Stimulated activated naive CD8-positive, alpha-beta T cell treated with anti-CD3 and anti-CD28 coated beads, Interleukin-15, amount 100 ng/mL, for 72 hours (primary cell): ENCODE data around the gene CDH2.

Experiments
- ATAC-seq: fragments of 150-1000 bp; cut with Tn5 transposase; 2 replicates; pipeline ENCODE4 v1.10.0; 2021; ENCODE audit warnings: mild to moderate bottlenecking, moderate library complexity
- DNase-seq, 2 donors: peaks; one replicate each; pipeline ENCODE4 v3.0.0; 2021 to 2022
- H3K27ac Mint-ChIP-seq, 2 donors: one replicate each; pipeline ENCODE4 v1.8.0; 2022; ENCODE audit warnings: mild to moderate bottlenecking in 2 of 2, mixed read lengths in 2 of 2, moderate library complexity in 2 of 2
- H3K27me3 Mint-ChIP-seq: one replicate; pipeline ENCODE4 v1.8.0; 2022; ENCODE audit warnings: mixed read lengths
- H3K4me1 Mint-ChIP-seq: one replicate; pipeline ENCODE4 v1.8.0; 2022; ENCODE audit warnings: mild to moderate bottlenecking, mixed read lengths
- H3K4me3 Mint-ChIP-seq, 2 donors: one replicate each; pipeline ENCODE4 v1.8.0; 2022; ENCODE audit warnings: mild to moderate bottlenecking in 2 of 2, mixed read lengths in 2 of 2, moderate library complexity in 1 of 2
- H3K9me3 Mint-ChIP-seq, 2 donors: one replicate each; pipeline ENCODE4 v1.8.0; 2022; ENCODE audit warnings: mixed read lengths in 2 of 2

Gene CDH2

DNA sequence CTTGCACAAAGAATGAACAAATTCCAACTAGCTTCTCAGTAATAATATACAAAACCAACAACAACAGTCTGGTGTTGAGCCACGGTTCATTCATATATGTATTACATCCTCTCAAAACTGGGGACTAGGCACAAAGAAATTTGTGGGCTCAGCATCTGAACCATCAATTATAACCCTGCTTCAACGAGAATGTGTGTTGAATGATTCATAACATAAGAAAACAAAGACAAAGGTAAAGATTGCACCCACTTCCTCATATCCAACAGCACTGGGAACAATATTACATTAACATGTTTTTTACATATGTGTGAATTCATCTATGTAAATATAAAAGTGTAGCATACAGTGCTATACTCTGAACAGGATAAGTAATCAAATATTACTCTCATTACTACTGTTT is 144.8 kb downstream of the CDH2 start:
- Mint-ChIP-seq H3K4me1 (no peaks in the 10 kb centered on the region), H3K27ac (no peak overlapping the region), H3K4me3 (no peak overlapping the region), H3K27me3 (no peaks in the 10 kb centered on the region), H3K9me3 (peaks cover 0 to 7% of the 10 kb centered on the region in 2 donors)
- DNase-seq (no peak), ATAC-seq (no peak)

DNA sequence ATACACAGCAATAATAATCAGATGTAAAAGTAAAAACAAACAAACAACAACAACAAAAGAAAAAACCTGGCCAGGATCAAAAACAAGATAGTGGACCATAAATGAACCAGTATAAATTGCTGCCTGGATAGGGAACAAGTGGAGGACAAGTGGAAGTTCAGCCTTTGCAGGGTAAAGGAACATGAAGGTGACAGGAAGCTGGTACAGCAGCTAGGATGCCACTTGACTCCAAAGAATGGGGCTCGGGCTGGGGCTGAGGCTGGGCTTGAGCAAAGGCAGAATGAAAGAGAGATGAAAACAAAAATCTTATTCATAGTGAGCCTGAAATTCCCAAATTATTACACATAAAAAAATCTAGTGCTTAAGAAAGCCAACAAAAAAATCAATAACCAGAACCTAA is 146.5 kb downstream of the CDH2 start:
- no peak for ATAC-seq
- Mint-ChIP-seq H3K27me3 (no peaks in the 10 kb centered on the region), H3K9me3 (peaks cover 0 to 10% of the 10 kb centered on the region in 2 donors), H3K4me1 (no peaks in the 10 kb centered on the region), H3K27ac (no peak overlapping the region), H3K4me3 (no peak overlapping the region)
- no peak for DNase-seq

DNA sequence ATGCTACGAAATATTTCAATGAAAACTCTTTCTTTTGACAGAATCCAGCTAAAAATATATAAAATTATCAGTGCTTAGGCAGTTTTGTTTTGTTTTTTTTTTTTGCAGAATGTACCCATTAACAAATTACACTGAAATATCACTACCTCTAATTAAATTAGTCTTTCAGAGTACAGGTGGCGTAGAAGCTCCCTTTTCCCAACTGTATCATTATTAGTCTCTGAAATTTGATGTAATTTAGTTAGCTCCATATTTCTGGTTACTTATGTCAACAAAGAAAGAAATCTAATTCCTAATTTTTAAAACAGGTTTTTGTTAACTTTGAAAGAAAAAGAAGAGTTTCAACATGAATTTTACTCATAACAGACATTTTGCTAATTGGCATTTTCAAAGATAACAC is 149.2 kb downstream of the CDH2 start:
- Mint-ChIP-seq H3K4me1 (no peaks in the 10 kb centered on the region), H3K27ac (no peak overlapping the region), H3K4me3 (no peak overlapping the region), H3K27me3 (no peaks in the 10 kb centered on the region), H3K9me3 (peaks cover 7 to 16% of the 10 kb centered on the region in 2 donors)
- no peak for ATAC-seq
- DNase-seq, result no peak

DNA sequence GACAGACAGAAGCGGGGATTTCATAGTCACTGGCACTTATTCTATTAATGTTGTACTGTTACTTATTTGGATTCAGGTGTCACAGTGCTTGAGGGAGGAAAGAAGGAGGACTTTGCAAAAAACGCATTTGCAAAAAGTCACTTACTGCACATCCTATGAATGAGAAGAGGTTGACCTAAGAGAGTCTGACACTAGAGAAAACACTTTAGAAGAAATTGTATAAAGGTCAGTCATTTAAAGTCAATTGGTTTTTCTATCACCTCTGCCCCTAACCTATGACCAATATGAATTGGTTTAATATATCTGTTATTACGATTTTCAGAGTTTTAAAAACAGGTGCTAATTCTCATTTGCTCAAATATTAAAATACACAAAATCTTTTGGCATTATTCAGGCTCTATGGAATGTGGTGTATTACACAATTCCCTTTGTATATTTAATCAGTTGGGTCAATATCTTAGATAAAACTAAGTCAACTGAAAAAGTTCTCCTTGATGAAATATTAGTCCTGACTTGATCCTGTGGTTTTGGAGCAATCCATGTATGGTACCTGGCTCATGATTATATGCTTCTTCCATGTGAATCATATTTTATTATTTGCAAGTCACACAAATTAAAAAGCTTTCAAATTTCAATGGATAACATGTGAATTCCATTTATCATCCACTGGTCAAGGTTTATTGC is 157.4 kb downstream of the CDH2 start:
- Mint-ChIP-seq H3K4me1 (no peaks in the 10 kb centered on the region), H3K27me3 (no peaks in the 10 kb centered on the region), H3K9me3 (peaks cover 0 to 11% of the 10 kb centered on the region in 2 donors), H3K27ac (no peak overlapping the region), H3K4me3 (no peak overlapping the region)
- no peak for DNase-seq
- no peak for ATAC-seq

DNA sequence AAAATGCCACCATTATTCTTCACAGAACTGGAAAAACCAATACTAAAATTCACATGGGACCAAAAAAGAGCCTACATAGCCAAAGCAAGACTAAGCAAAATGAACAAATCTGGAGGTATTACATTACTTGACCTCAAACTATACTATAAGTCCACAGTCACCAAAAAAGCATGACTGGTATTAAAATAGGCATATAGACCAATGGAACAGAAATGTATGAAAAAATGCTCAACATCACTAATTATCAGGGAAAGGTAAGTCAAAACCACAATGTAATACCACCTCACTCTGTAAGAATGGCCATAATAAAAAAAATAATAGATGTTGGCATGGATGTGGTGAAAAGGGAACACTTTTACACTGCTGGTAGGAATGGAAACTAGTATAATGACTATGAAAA is 158.6 kb downstream of the CDH2 start:
- H3K4me3 Mint-ChIP-seq, result no peak overlapping the region
- peaks cover 0 to 17% of the 10 kb centered on the region in 2 donors for H3K9me3 Mint-ChIP-seq
- DNase-seq, result no peak
- H3K4me1 Mint-ChIP-seq, result no peaks in the 10 kb centered on the region
- H3K27me3 Mint-ChIP-seq, result no peaks in the 10 kb centered on the region
- no peak overlapping the region for H3K27ac Mint-ChIP-seq
- no peak for ATAC-seq

DNA sequence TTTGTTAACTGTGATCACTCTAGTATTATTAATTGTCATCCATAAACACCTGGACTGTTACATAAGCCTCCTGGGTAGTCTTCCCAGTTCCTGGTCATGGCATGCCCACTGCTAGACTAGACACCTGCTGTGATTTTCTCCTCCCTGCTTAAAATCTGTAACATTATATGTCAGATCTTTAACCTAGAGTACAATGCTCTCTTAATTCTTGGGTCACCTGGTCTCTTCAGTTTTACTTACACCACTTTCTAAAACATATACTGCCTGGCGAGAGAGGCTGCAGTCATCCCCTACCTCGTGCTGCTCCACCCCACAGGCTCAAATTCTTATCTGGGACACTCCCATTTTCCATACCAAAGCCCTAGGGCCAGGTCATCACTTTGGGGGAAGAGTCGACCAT is 161.3 kb downstream of the CDH2 start:
- no peaks in the 10 kb centered on the region for H3K4me1 Mint-ChIP-seq
- H3K27me3 Mint-ChIP-seq, result no peaks in the 10 kb centered on the region
- H3K27ac Mint-ChIP-seq, result no peak overlapping the region
- H3K4me3 Mint-ChIP-seq, result no peak overlapping the region
- peaks cover 0 to 17% of the 10 kb centered on the region in 2 donors for H3K9me3 Mint-ChIP-seq
- DNase-seq, result no peak
- no peak for ATAC-seq

DNA sequence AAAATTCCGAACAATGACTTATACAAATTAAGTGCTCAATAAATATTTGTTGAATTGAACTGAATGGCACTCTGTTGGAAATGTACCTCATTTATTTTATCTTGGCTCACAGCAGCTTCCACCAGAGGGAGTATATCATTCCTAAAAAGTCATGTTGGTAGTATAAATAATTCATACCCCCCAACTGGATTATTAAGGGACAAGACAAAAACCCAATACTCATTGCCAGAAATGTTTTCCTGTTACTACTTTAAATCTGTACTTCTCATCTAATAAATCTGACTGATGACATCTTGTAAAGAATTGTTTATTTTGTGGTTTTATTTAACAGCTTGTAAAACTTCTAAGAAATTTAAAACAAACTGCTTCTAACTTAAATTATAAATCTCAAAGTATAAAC is 163.9 kb downstream of the CDH2 start:
- Mint-ChIP-seq H3K4me3 (no peak overlapping the region), H3K27me3 (no peaks in the 10 kb centered on the region), H3K27ac (no peak overlapping the region), H3K9me3 (peaks cover 0 to 17% of the 10 kb centered on the region in 2 donors), H3K4me1 (no peaks in the 10 kb centered on the region)
- DNase-seq, result no peak
- ATAC-seq, result no peak

DNA sequence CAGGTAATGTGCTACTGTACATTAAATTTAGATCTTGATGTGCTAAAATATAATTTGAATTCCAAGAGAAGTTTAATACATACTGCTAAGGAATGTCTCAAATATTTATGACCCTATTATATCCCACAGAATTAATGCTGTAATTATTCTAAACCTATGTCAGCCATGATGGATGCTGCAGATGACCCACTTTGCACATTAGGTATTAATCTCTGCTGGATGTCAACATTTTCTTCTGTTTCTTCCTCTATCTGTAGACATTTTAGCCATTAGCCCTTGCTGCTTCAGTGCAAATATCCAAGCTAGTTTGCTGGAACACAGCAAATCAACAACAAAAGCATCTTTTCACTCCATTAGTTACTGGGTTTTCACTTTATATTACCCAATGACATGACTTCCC is 164.6 kb downstream of the CDH2 start:
- ATAC-seq (no peak), DNase-seq (no peak)
- no peak overlapping the region for H3K27ac Mint-ChIP-seq
- H3K4me3 Mint-ChIP-seq, result no peak overlapping the region
- no peaks in the 10 kb centered on the region for H3K4me1 Mint-ChIP-seq
- H3K9me3 Mint-ChIP-seq, result peaks cover 0 to 12% of the 10 kb centered on the region in 2 donors
- H3K27me3 Mint-ChIP-seq, result no peaks in the 10 kb centered on the region

DNA sequence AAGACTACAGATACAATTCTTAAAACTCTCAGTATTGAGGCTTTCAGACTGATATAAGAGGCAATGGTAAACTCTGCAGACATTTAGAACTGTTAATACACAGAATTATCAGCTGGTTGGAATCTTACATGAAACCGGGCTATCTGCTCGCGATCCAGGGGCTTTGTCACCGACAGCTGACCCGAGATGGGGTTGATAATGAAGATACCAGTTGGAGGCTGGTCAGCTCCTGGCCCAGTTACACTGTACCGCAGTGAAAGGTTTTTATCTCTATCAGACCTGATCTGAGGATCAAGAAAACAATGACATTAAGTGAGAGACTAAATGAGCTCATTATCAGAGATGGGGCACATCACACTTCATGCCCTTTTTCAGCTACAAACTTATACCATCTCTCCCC is 167.3 kb downstream of the CDH2 start:
- Mint-ChIP-seq H3K4me1 (no peaks in the 10 kb centered on the region), H3K9me3 (peaks cover 0 to 7% of the 10 kb centered on the region in 2 donors), H3K4me3 (no peak overlapping the region), H3K27ac (no peak overlapping the region), H3K27me3 (no peaks in the 10 kb centered on the region)
- ATAC-seq (no peak), DNase-seq (no peak)

DNA sequence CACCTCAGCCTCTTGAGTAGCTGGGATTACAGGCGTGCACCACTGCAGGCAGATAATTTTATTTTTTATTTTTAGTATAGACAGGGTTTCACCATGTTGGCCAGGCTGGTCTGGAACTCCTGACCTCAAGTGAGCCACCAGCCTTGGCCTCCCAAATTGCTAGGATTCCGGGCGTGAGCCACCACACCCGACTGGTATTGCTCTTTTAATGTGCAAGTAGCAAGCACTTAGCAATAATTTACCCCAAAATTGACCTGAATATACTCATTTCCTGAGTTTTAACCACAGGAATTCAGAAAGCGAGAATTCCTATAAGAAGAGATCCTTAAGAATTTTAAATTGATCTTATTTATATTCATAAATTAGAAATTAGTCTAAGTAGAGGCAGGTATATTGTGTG is 169.1 kb downstream of the CDH2 start:
- H3K9me3 Mint-ChIP-seq, result no peaks in the 10 kb centered on the region
- DNase-seq (no peak), ATAC-seq (no peak)
- no peaks in the 10 kb centered on the region for H3K27me3 Mint-ChIP-seq
- no peak overlapping the region for H3K4me3 Mint-ChIP-seq
- no peak overlapping the region for H3K27ac Mint-ChIP-seq
- no peaks in the 10 kb centered on the region for H3K4me1 Mint-ChIP-seq

DNA sequence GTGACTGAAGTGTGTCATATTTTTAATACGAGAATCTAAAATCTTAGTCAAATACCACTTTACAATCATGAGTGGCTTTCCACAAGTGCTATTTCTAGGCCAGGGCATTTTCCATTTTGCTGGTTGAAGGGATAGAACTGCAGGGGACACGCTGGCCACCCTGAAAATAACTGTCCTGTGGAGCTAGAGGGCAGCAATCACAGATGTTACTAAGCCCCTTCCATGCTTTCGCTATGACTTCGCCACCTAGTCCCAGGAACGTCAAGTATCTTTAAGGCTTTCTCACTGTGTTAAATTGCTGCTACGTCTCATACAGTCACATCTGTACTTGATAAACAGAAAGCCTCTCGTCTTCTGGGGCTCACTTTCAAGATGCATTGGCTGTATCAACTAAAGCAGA is 171.8 kb downstream of the CDH2 start:
- H3K4me1 Mint-ChIP-seq, result no peaks in the 10 kb centered on the region
- no peaks in the 10 kb centered on the region for H3K27me3 Mint-ChIP-seq
- no peak overlapping the region for H3K27ac Mint-ChIP-seq
- no peak overlapping the region for H3K4me3 Mint-ChIP-seq
- no peak for ATAC-seq
- DNase-seq, result no peak
- no peaks in the 10 kb centered on the region for H3K9me3 Mint-ChIP-seq

DNA sequence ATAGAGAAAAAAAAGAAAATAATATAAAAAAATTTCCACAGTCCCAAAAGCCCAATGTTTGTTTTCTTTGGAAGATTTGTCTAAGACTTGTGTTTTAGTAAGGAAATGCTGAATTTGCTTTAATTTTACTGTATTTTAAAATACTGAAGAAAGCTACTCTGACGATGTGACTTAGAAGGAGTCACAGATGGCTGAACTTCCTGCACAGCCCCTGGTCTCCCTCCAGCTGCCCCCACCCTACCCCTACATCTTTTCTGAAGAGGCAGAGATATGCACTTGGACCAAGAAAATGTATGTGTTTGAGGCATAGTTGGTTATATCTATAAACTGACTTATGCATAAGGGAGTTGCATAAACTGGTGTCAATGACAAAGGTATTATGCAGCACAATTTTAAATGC is 172.3 kb downstream of the CDH2 start:
- ATAC-seq (no peak), DNase-seq (no peak)
- no peaks in the 10 kb centered on the region for H3K27me3 Mint-ChIP-seq

DNA sequence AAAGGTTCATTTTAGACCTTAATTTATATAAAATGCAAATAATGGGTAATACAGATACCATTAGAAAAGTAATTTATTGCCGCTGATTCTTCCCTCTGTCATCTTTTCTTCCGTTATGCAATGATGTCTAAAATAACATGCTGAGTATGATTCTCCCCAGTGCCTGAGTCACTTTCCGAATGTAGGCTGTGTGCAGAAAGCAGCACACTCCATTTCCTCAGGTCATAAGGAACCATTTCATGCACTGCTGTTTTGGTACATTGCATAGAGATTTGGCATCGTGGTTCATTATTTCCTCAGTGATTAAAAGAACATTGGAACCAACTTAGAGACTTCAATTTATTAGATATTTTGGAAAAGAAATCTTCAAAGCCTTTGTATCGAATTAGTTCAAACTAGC is 173.5 kb downstream of the CDH2 start:
- H3K4me3 Mint-ChIP-seq, result no peak overlapping the region
- H3K9me3 Mint-ChIP-seq, result peaks cover 8 to 9% of the 10 kb centered on the region in 2 donors
- no peak for DNase-seq

More for the DNA sequence above, 172.3 kb downstream of the CDH2 start:
- no peak overlapping the region for H3K4me3 Mint-ChIP-seq
- H3K9me3 Mint-ChIP-seq, result no peaks in the 10 kb centered on the region
- no peaks in the 10 kb centered on the region for H3K4me1 Mint-ChIP-seq
- no peak overlapping the region for H3K27ac Mint-ChIP-seq

DNA sequence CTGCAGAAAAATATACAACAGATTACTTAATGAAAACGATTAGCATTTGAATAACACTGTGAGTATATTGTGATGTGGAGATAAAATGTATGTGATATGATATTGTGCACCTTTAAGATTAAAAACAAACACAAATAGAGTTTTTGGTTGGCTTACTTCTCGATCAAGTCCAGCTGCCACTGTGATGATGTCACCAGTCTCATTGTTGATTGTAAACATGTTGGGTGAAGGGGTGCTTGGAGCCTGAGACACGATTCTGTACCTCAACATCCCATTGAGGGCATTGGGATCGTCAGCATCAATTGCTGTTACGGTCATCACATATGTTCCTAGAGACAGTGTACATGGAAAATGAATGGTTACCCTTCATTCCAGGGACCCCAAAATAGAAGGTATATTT is 174.1 kb downstream of the CDH2 start:
- Mint-ChIP-seq H3K4me3 (no peak overlapping the region), H3K4me1 (no peaks in the 10 kb centered on the region), H3K27me3 (no peaks in the 10 kb centered on the region), H3K9me3 (peaks cover 8 to 9% of the 10 kb centered on the region in 2 donors), H3K27ac (no peak overlapping the region)
- ATAC-seq (no peak), DNase-seq (no peak)

More for the DNA sequence above, 173.5 kb downstream of the CDH2 start:
- Mint-ChIP-seq H3K4me1 (no peaks in the 10 kb centered on the region), H3K27me3 (no peaks in the 10 kb centered on the region), H3K27ac (no peak overlapping the region)
- ATAC-seq, result no peak

DNA sequence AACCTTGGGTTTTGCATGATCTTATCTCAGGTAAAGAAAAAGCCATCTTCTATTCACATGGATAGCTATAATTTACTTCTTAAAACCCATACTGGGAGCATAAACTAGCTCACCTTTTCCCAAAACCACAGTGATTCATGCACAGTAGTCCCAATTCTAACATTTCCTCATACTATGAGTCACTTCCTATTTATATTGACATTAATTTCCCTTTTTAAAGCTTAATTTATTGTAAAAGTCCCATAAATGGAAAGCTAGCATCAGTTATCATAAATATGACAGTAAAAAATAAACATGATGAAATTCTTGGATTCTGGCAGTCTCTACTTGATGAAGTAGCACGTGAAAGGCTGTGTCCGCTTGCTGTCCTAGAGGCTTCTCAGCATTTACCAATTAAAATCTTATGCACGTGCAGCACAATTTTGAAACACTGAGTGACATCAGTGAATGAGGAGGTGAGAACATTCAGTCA is 180.1 kb downstream of the CDH2 start:
- DNase-seq (no peak), ATAC-seq (no peak)
- H3K27ac Mint-ChIP-seq, result no peak overlapping the region
- peaks cover 11 to 16% of the 10 kb centered on the region in 2 donors for H3K9me3 Mint-ChIP-seq
- no peaks in the 10 kb centered on the region for H3K27me3 Mint-ChIP-seq
- H3K4me3 Mint-ChIP-seq, result no peak overlapping the region
- H3K4me1 Mint-ChIP-seq, result no peaks in the 10 kb centered on the region

DNA sequence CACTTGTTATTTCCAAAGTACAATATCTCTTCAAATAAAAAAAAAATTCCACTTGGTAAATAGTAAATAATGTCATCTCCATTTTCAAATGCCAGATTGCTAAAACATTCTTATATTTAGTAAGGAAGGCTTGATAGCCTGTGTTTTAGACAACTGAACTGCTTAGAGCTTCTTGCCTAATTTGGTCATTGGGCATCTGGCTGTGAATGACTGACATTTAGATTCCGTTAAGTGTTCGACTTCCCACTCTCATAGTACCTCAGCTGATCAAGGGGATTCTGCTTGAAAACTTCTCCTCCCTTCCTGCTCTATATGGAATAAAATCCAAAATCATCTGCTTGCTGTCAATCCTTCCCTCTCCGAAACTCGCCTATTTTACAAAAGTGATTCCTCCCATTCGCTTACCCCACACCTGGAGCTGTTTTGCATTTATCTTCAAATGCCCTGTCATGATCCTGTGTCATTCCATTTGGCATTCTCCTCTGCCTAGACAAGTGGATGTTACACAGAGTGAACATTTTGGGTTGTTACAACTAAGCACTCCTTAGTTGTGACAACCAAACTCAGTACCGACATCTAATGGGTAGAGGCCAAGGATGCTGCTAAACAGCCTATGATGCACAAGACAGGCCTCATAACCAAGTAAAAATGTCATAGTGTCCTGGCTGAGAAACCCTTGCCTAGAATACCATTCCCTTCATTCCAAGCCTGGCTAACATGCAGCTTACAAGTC is 181.0 kb downstream of the CDH2 start:
- no peak overlapping the region for H3K4me3 Mint-ChIP-seq
- H3K27me3 Mint-ChIP-seq, result no peaks in the 10 kb centered on the region
- ATAC-seq, result no peak
- peaks cover 11 to 16% of the 10 kb centered on the region in 2 donors for H3K9me3 Mint-ChIP-seq
- DNase-seq, result no peak
- no peak overlapping the region for H3K27ac Mint-ChIP-seq
- no peaks in the 10 kb centered on the region for H3K4me1 Mint-ChIP-seq
